PC-3 (cell line): ENCODE data around the gene CLCF1. TPM values are rescaled to one million over a fixed set of nuclear protein-coding genes. Genes with fewer than 3 reads are reported as not detected.

Experiments
- ATAC-seq: fragments of 200-7000 bp; cut with Tn5 transposase; 2 replicates; pipeline ENCODE4 v1.9.1; 2020; ENCODE audit warnings: mild to moderate bottlenecking, moderate library complexity
- BruUV-seq: library from RNA; stranded (reverse); fragments of 400-500 nt; replicated peaks from 2 replicates; lab custom pipeline; 2021; lab: Mats Ljungman, UMichigan
- CTCF ChIA-PET: fragments of 300-600 bp; sonication (Branson Sonifier 250); formaldehyde crosslinking; loops from one replicate; lab custom pipeline; 2022; ENCODE audit warnings: antibody characterized with exemption; lab: Charles Lee
- POLR2A ChIA-PET: fragments of 300-600 bp; sonication (Branson Sonifier 250); formaldehyde crosslinking; loops from one replicate; lab custom pipeline; 2022; ENCODE audit warnings: antibody characterized with exemption; ENCODE audit not compliant: unreplicated experiment; lab: Charles Lee
- DNase-seq: peaks from one replicate; pipeline ENCODE4 v3.0.0-alpha.2; 2015
- H2AFZ ChIP-seq: fragments of 300-600 bp; sonication (generic); 2 replicates; pipeline ENCODE4 v1.6.0; 2016; ENCODE audit warnings: antibody characterized with exemption, low read length
- H3F3A ChIP-seq: fragments of 300-600 bp; sonication (generic); one replicate; pipeline ENCODE4 v1.6.0; 2017; ENCODE audit warnings: antibody characterized with exemption, low read length, control low read depth, mild to moderate bottlenecking; ENCODE audit not compliant: unreplicated experiment
- H3K27ac ChIP-seq: fragments of 300-600 bp; sonication (generic); 2 replicates; pipeline ENCODE4 v1.5.1; 2016; ENCODE audit warnings: mild to moderate bottlenecking, low read length
- H3K27me3 ChIP-seq: fragments of 300-600 bp; sonication (generic); 2 replicates; pipeline ENCODE4 v1.6.1; 2016; ENCODE audit warnings: low read length, mixed read lengths
- H3K36me3 ChIP-seq: fragments of 300-600 bp; sonication (generic); 2 replicates; pipeline ENCODE4 v1.6.1; 2016; ENCODE audit warnings: low read depth, mixed run types, low read length, mixed read lengths
- H3K4me1 ChIP-seq: fragments of 300-600 bp; sonication (generic); 2 replicates; pipeline ENCODE4 v1.5.1; 2016; ENCODE audit warnings: low read length; ENCODE audit not compliant: insufficient read depth
- H3K4me2 ChIP-seq: fragments of 300-600 bp; sonication (generic); 2 replicates; pipeline ENCODE4 v1.6.0; 2016; ENCODE audit warnings: low read length
- H3K4me3 ChIP-seq: fragments of 300-600 bp; sonication (generic); 2 replicates; pipeline ENCODE4 v1.5.1; 2016; ENCODE audit warnings: mild to moderate bottlenecking, low read length, mixed read lengths
- H3K79me2 ChIP-seq: fragments of 300-600 bp; sonication (generic); 2 replicates; pipeline ENCODE4 v1.6.1; 2017; ENCODE audit warnings: low read length, mixed read lengths
- H3K9ac ChIP-seq: fragments of 300-600 bp; sonication (generic); 2 replicates; pipeline ENCODE4 v1.6.0; 2016; ENCODE audit warnings: mild to moderate bottlenecking, low read length
- H3K9me2 ChIP-seq: fragments of 300-600 bp; sonication (generic); replicated peaks from 2 replicates; pipeline ENCODE4 v1.6.1; 2016; ENCODE audit warnings: mixed run types, low read length, mixed read lengths
- H3K9me3 ChIP-seq: fragments of 300-600 bp; sonication (generic); 2 replicates; pipeline ENCODE4 v1.6.1; 2016; ENCODE audit warnings: low read length, mixed read lengths
- H4K20me1 ChIP-seq: fragments of 300-600 bp; sonication (generic); 2 replicates; pipeline ENCODE4 v1.6.1; 2016; ENCODE audit warnings: low read length, mixed read lengths
- EZH2 ChIP-seq: fragments of 300-600 bp; sonication (generic); IDR thresholded peaks from one replicate; pipeline ENCODE4 v1.6.1; 2017; ENCODE audit warnings: antibody characterized with exemption, mild to moderate bottlenecking, low read length; ENCODE audit not compliant: unreplicated experiment
- EZH2phosphoT487 ChIP-seq: fragments of 300-600 bp; sonication (generic); IDR thresholded peaks from 2 replicates; pipeline ENCODE4 v1.6.1; 2018; ENCODE audit warnings: mild to moderate bottlenecking, antibody characterized with exemption, low read length, borderline replicate concordance
- intact Hi-C: fragments of 100-400 bp; cut with micrococcal nuclease; formaldehyde crosslinking; loops from 2 replicates; pipeline ENCODE4 v1.9.0; 2023
- total RNA-seq: library from RNA; depleted of rRNA; stranded (reverse); fragments of >200 nt; gene quantifications from 2 replicates; pipeline ENCODE4 v1.2.3, GENCODE V29; 2014
- TF ChIP-seq, protein P1 (sequence below): fragments of 300-600 bp; sonication (generic); conservative IDR thresholded peaks from 2 replicates; pipeline ENCODE4 v1.5.1; 2017; ENCODE audit warnings: antibody characterized with exemption, low read depth, mild to moderate bottlenecking, low read length

Gene CLCF1
- total RNA-seq, 1 experiment from 2014 or later, result 48.3 TPM

DNA sequence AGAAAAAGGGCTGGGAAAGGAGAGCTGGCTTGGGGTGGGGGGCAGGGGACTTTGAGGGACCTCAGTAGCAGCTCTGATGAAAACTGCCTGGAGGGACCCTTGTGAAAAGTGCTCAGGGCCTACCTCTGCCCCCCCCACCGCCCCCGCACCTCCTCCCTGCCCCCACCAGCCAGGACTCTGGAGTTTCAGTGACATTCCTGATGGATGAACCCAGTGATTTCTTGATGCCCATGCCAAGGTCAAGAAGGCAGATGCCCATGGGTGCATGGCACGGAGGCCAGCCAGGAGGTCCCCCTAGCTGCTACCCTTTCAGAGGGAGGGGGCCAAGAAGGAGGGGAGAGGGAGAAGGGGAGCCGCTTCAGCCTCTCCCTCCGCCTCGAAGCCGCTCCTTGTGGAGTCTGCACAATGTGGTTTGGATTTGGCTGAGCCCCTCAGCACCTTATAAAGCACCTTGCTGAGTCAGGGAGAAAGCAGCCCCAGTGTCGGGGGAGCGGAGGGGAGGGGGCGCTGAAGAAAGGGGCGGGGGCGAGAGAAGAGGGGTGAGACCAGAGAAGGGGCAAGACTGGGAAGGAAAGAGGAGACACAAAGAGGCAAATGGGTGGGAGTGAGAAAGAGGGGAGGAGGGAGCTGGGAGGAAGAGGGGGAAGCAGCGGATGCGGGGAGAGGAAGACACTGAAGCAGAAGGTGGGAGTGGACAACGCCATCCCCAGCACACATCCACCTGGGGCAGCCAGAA is 2.1 kb upstream of the CLCF1 start:
- Histone ChIP-seq H3K79me2 (peaks cover 41% of the 10 kb centered on the region), H3K4me2 (peak overlapping the region; percentile 96), H3F3A (peaks cover 8% of the 10 kb centered on the region), H3K4me1 (peaks cover 78% of the 10 kb centered on the region), H2AFZ (no peak overlapping the region), H3K27me3 (no peaks in the 10 kb centered on the region), H4K20me1 (peaks cover 17% of the 10 kb centered on the region), H3K27ac (peak overlapping the region; percentile 100), H3K9me2 (no peaks in the 10 kb centered on the region), H3K9ac (peak overlapping the region; percentile 57), H3K4me3 (peak overlapping the region; percentile 31; the same call in 1 of the 2 replicates), H3K36me3 (peaks cover 12% of the 10 kb centered on the region; the same call in 1 of the 2 replicates), H3K9me3 (no peaks in the 10 kb centered on the region)
- ChIA-PET CTCF (interaction anchor here (0.6 kb wide), 1 partner anchor 107 kb away, joined by 7 read pairs; the partner anchor contains the start of gene AIP), POLR2A (interaction anchor here (0.7 kb wide), 1 partner anchor 17 kb away, joined by 11 read pairs; the partner anchor contains the start of gene RAD9A)
- no peak for ATAC-seq
- TF ChIP-seq EZH2 (no peak), EZH2phosphoT487 (no peak)
- TF ChIP-seq, protein P1, sequence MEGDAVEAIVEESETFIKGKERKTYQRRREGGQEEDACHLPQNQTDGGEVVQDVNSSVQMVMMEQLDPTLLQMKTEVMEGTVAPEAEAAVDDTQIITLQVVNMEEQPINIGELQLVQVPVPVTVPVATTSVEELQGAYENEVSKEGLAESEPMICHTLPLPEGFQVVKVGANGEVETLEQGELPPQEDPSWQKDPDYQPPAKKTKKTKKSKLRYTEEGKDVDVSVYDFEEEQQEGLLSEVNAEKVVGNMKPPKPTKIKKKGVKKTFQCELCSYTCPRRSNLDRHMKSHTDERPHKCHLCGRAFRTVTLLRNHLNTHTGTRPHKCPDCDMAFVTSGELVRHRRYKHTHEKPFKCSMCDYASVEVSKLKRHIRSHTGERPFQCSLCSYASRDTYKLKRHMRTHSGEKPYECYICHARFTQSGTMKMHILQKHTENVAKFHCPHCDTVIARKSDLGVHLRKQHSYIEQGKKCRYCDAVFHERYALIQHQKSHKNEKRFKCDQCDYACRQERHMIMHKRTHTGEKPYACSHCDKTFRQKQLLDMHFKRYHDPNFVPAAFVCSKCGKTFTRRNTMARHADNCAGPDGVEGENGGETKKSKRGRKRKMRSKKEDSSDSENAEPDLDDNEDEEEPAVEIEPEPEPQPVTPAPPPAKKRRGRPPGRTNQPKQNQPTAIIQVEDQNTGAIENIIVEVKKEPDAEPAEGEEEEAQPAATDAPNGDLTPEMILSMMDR, result no peak
- no TSS peak for BruUV-seq
- intact Hi-C loops, result no loop called here
- peak; percentile 38 for DNase-seq

DNA sequence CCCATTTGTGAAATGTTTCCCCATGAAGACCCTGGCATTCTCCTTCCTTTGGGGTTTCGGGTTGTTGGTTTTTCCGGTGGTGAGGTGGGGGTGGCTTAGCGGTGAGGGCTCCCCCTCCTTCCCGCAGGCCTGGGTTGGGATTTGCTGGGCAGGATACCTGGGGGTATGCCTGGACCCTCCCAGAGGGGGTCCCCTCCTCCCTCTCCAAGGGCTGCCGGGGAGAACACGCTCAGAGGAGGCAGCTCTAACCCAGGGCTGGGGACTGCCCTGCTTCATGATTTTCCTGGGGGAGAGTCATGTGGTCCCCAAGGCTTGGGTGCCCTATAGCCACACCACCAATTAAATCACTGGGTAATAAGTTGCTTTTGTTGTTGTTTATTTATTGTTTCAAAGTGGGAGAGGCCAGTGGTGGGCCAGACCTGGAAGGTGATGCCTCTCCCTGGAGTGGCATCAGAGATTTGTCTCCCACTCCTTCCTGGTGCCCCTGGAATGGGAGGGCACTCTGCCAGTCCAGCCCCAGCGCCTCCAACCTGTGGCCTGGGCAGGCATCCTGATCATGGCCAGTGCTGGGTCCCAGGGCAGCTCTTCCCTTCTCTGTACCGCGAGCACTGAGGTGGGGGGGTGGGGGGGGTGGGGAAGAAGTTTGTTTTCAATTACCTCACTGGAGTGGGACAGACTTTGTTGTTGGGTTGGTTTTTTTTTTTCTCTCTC is 1.3 kb upstream of the CLCF1 start:
- H3K79me2 ChIP-seq, result peaks cover 49% of the 10 kb centered on the region
- H3K27ac ChIP-seq, result peak overlapping the region; percentile 100
- ChIA-PET POLR2A (interaction anchor here (0.6 to 1.6 kb wide), 6 partner anchors 17 to 320 kb away, joined by 4 to 32 read pairs (median 10); partner anchors contain the start of genes POLD4, PPP1CA and RAD9A), CTCF (interaction anchor here (0.6 to 2.8 kb wide), 7 partner anchors 8 to 108 kb away, joined by 4 to 16 read pairs (median 9); partner anchors contain the start of genes AIP, POLD4 and RAD9A)
- peak overlapping the region; percentile 42 for H2AFZ ChIP-seq
- peak overlapping the region; percentile 90 for H3K4me3 ChIP-seq
- H3F3A ChIP-seq, result peaks cover 8% of the 10 kb centered on the region
- intact Hi-C loops, result loop anchor here (1.0 to 5.0 kb wide), 3 partner anchors 21 to 112 kb away; partner anchors contain the start of gene POLD4
- H3K9me3 ChIP-seq, result no peaks in the 10 kb centered on the region
- DNase-seq, result peak; percentile 60
- H4K20me1 ChIP-seq, result peaks cover 24% of the 10 kb centered on the region
- TF ChIP-seq, protein P1, result no peak
- no peak for TF ChIP-seq EZH2
- no peak for TF ChIP-seq EZH2phosphoT487
- H3K9me2 ChIP-seq, result no peaks in the 10 kb centered on the region
- H3K4me2 ChIP-seq, result peak overlapping the region; percentile 96
- peaks cover 15% of the 10 kb centered on the region; the same call in 1 of the 2 replicates for H3K36me3 ChIP-seq
- H3K27me3 ChIP-seq, result no peaks in the 10 kb centered on the region
- TSS peak; percentile 93 for BruUV-seq
- ATAC-seq, result peak; percentile 2
- peak overlapping the region; percentile 100 for H3K9ac ChIP-seq
- peaks cover 74% of the 10 kb centered on the region for H3K4me1 ChIP-seq
